LNCaP clone FGC (cell line): Measurements from ENCODE around the gene EMILIN3.

Source experiments
- DNase-seq: peaks from one replicate; pipeline ENCODE4 v3.0.0-alpha.2; 2011; ENCODE audit warnings: low read depth
- H3K4me3 ChIP-seq: 2 replicates; pipeline ENCODE4 v1.5.1; 2011; ENCODE audit warnings: mild to moderate bottlenecking, low read depth, low read length, control low read depth
- TF ChIP-seq, protein P1 (sequence below): IDR thresholded peaks from 2 replicates; pipeline ENCODE4 v1.5.1; 2012; ENCODE audit warnings: mild to moderate bottlenecking; ENCODE audit not compliant: control insufficient read depth, insufficient read depth; ENCODE audit errors: extremely low read depth

The EMILIN3 gene, protein sequence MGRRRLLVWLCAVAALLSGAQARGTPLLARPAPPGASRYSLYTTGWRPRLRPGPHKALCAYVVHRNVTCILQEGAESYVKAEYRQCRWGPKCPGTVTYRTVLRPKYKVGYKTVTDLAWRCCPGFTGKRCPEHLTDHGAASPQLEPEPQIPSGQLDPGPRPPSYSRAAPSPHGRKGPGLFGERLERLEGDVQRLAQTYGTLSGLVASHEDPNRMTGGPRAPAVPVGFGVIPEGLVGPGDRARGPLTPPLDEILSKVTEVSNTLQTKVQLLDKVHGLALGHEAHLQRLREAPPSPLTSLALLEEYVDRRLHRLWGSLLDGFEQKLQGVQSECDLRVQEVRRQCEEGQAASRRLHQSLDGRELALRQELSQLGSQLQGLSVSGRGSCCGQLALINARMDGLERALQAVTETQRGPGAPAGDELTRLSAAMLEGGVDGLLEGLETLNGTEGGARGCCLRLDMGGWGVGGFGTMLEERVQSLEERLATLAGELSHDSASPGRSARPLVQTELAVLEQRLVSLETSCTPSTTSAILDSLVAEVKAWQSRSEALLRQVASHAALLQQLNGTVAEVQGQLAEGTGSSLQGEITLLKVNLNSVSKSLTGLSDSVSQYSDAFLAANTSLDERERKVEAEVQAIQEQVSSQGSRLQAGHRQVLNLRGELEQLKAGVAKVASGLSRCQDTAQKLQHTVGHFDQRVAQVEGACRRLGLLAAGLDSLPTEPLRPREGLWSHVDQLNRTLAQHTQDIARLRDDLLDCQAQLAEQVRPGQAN

DNA sequence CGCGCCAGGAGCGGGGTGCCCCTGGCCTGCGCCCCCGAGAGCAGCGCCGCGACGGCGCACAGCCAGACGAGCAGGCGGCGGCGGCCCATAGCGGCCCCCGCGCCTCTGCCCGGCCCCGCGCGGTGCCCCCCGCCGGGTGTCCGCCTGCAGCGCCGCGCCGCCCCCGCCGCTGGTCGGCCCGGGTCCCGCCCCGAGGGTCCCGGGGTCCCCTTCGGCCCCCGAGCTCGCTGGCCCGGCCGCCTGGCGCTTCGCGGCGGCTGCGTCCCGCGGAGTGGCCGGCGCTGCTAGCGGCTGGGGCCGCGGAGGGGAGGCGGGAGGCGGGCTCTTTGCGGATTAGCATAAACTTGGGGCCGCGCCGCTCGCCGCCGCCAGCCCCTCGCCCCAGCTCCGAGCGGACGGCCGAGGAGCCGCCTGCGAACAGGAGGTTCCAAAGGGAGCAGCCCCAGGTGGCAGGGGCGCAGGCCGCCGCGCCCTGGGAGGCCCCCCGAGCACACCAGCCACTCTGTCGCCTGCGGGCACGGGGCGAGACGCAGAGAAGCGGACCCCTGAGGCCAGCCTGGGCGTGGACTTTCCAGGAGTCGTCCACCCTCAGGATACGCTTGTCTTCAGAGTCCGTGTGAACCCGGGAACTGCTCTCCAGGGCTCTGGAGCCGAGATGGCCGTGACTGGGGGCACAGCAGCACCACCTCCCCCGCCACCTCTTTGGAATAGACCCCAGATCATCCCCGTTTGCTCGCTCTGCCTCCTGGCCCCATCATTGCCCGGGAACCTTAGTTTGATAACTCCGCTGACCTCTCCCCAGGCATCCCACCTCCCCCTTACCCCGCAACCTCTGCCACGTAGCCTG is at the start of gene EMILIN3:
Gene EMILIN3, minus strand, starts transcription at position 273 of the 847 bp plus-strand sequence. Its CDS starts 184 bp downstream, at position 89.
- no peak for DNase-seq
- TF ChIP-seq, protein P1, sequence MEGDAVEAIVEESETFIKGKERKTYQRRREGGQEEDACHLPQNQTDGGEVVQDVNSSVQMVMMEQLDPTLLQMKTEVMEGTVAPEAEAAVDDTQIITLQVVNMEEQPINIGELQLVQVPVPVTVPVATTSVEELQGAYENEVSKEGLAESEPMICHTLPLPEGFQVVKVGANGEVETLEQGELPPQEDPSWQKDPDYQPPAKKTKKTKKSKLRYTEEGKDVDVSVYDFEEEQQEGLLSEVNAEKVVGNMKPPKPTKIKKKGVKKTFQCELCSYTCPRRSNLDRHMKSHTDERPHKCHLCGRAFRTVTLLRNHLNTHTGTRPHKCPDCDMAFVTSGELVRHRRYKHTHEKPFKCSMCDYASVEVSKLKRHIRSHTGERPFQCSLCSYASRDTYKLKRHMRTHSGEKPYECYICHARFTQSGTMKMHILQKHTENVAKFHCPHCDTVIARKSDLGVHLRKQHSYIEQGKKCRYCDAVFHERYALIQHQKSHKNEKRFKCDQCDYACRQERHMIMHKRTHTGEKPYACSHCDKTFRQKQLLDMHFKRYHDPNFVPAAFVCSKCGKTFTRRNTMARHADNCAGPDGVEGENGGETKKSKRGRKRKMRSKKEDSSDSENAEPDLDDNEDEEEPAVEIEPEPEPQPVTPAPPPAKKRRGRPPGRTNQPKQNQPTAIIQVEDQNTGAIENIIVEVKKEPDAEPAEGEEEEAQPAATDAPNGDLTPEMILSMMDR, result no peak
- no peak within 1 kb of the TSS for H3K4me3 ChIP-seq

DNA sequence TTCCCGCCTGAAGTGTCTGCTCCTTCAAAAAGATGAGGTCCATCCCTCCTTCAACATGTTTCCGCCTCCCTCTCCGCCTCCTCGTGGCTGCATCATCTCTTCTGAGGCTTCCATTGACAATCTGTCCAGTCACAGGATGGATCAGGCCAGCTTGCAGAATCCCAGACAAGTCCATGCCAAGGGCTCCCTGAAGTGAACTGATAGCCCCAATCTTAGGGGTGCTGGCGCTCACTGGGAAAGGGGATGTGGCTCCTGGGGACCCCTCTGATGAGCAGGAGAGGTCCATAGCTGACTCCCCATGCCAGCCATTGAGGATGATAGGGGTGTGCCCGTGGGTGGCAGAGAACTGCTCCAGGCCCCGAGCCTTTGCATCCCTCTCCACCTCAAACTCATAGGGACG is 48.6 kb upstream of the EMILIN3 start:
- TF ChIP-seq, protein P1, result no peak

DNA sequence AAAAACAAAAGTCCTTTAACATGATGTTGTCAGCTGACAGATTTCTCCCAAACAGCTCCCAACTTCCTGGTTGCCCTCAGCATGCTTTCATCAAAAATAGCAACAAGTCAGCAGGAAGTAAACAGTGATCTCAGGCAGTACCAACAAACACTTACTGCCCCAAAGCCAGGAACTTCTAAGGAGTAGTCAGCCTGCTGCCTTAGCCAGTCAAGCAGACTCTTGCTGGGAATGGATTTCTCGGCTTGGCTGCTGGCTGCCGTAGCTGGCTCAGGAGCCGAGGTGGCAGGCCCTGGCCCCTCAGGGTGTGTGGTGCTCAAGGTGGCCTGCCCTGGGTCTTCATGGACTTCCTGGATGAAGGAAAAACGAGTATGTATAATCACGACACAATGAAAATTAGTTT is 46.6 kb upstream of the EMILIN3 start:
- no peak for DNase-seq
- H3K4me3 ChIP-seq, result no peak overlapping the region
- TF ChIP-seq, protein P1, result no peak

More for the DNA sequence above, 48.6 kb upstream of the EMILIN3 start:
- H3K4me3 ChIP-seq, result no peak overlapping the region
- DNase-seq, result no peak

DNA sequence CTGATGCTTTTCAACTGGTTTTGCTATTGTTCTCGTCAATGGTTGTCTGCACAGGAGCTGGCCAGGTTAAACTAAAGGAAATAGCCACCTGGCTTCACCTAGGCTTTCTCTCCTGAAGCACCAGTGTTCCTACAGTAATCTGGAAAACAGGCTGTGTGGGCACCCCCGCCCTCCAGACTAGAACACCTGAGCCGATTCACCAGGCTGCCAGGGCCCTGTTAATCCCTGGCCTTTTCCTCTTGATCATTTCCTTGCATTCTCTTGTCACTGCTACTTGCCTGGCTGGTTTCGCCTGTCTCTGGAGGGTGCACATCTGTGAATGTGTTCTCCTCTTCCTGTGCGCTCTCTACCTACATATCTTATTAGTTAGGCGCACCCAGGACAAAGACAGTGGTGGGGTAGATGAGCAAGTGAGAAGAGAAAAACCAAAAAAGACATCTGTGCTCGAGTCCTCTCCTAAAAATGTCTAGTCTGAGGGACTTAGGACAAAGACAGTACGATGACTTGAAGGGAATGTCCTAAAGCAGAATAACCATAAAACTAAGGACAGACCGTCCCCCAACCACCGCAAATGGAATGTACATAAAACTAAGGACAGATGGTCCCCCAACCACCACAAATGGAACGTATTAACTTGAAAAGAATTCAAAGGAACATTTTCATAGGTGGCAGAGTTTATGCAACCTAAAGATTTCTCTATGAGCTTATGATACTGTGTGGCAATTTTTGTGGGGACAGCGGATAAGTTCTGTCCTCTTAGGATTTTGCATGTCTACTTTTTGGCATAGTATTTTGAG is 45.9 kb upstream of the EMILIN3 start:
- TF ChIP-seq, protein P1, result no peak
- DNase-seq, result no peak
- no peak overlapping the region for H3K4me3 ChIP-seq

DNA sequence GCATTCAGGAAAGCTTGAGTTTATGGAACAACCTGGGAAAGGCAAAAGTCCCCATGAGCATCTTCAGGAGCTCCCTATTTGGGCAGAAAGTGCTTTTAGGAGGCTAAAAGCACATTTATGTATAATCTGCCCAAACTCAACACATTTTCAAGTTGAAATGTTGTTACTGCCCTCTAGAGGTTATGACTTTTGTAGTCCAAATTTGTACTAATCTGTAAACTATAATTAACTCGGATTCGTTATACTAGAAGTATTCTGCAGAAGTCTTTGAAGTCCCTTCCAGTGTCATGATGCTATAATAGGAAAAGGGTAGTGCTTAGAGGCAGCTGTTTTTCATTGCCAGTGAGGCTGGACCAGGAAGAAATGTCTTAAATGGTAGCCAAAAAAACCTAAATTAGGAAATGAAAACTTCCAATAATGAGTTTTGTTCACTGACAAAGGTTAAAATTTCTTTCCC is 44.8 kb upstream of the EMILIN3 start:
- no peak for DNase-seq
- H3K4me3 ChIP-seq, result no peak overlapping the region
- TF ChIP-seq, protein P1, result peak; percentile 23; the same call in 1 of the 2 replicates

DNA sequence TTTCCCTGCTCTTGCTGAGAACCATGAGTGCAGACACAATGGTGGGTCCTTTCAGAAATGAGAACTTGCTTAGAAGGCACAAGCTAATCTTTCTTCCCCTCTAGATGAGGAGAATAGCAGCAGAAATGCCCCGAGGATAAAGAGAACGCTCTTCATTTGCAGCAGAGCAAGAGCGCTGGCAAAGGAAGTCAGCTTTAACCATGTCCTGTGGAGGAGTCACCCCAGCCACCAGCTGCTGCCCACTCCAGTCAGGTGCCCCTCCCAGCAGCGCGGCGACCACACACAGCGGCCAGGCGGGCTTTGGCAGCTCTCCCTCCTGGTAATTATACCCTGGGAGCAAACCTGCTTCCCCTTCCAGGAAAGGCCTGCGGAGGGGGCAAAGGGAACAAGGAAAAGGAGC is 42.4 kb upstream of the EMILIN3 start:
- DNase-seq, result no peak
- TF ChIP-seq, protein P1, result no peak

More for the DNA sequence above, 42.4 kb upstream of the EMILIN3 start:
- no peak overlapping the region for H3K4me3 ChIP-seq
